Testis (tissue), 2 donors: ENCODE results near the gene PEPD.

ENCODE experiments used
- POLR2A ChIP-seq: fragments of 450-650 bp; IDR thresholded peaks from one replicate; pipeline ENCODE4 v1.6.1; 2017; ENCODE audit warnings: antibody characterized with exemption, mild to moderate bottlenecking, moderate library complexity
- TF ChIP-seq, protein P1 (sequence below), 3 experiments: fragments of 450-650 bp in 2 of 3; fragments of 200-600 bp in 1 of 3; sonication (generic) in 1 of 3; IDR thresholded peaks; one replicate each; pipeline ENCODE4 v1.5.1; 2016 to 2019; ENCODE audit warnings: antibody characterized with exemption in 3 of 3, mild to moderate bottlenecking in 2 of 3, moderate library complexity in 1 of 3

GRCh38 chr19:33492951-33493350 lies 28.6 kb downstream of the PEPD start:
- TF ChIP-seq, protein P1, sequence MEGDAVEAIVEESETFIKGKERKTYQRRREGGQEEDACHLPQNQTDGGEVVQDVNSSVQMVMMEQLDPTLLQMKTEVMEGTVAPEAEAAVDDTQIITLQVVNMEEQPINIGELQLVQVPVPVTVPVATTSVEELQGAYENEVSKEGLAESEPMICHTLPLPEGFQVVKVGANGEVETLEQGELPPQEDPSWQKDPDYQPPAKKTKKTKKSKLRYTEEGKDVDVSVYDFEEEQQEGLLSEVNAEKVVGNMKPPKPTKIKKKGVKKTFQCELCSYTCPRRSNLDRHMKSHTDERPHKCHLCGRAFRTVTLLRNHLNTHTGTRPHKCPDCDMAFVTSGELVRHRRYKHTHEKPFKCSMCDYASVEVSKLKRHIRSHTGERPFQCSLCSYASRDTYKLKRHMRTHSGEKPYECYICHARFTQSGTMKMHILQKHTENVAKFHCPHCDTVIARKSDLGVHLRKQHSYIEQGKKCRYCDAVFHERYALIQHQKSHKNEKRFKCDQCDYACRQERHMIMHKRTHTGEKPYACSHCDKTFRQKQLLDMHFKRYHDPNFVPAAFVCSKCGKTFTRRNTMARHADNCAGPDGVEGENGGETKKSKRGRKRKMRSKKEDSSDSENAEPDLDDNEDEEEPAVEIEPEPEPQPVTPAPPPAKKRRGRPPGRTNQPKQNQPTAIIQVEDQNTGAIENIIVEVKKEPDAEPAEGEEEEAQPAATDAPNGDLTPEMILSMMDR (IDR thresholded peaks at IDR 0.05), result no peak
- no peak for TF ChIP-seq POLR2A
